GM18508 (cell line): ENCODE measurements around the gene NT5DC1.

Source experiments
- ATAC-seq: cut with Tn5 transposase; IDR thresholded peaks from one replicate; pipeline ENCODE4 v1.9.1; 2021; ENCODE audit warnings: moderate number of reproducible peaks; ENCODE audit not compliant: insufficient read depth, unreplicated experiment

NT5DC1 gene

GRCh38 chr6:116291701-116292396 lies 191.2 kb downstream of the NT5DC1 start:
- ATAC-seq = no peak

DNA sequence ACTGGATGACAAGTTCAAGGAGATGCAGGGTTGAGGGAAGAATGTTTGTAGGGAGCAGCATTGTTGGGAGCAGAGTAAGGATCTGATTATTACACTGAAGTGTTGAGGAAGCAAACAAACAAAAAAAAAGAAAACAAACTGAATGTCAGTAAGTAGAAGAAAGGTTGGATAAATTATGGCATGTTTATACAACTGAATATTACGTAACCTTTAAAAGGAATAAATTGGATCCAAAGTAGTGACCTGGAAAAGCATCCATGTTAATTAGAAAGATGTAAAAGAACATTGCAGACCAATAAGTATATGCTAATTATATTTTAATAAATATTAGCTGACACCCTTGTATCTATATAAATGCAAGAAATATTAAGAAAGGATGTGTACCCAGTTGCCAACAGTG lies 191.9 kb downstream of the NT5DC1 start:
- no peak for ATAC-seq

DNA sequence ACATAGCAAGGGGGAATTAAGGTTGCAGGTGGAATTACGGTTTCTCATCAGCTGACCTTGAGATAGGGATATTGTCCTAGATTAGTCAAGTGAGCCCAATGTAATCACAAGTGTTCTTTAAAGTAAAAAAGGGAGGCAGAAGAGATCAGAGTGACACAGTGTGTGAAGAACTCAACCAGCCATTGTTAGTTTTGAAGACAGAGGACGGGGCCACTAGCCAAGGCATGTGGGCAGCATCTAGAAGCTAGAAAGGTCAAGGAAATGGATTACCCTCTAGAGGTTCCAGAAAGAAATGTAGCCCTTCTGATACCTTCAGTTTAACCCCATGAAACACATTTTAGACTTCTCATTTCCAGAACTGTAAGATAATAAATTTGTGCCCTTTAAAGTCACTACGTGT lies 197.6 kb downstream of the NT5DC1 start:
- no peak for ATAC-seq

GRCh38 chr6:116298973-116299372 lies 198.3 kb downstream of the NT5DC1 start:
- peak; percentile 54 for ATAC-seq
